K562 (cell line): ENCODE measurements around the gene NEMF. TPM values are rescaled to one million over a fixed set of nuclear protein-coding genes. Genes with fewer than 3 reads are reported as not detected.

Experiments used
- ATAC-seq: fragments of 200-7000 bp; cut with Tn5 transposase; 3 replicates; pipeline ENCODE4 v1.9.1; 2020; ENCODE audit warnings: moderate library complexity
- BruUV-seq: library from RNA; stranded (reverse); fragments of 400-500 nt; replicated peaks from 2 replicates; lab custom pipeline; 2021; lab: Mats Ljungman, UMichigan
- CTCF ChIA-PET: fragments of 300-600 bp; formaldehyde crosslinking; extraction: SDS; loops from one replicate; lab custom pipeline; 2021; ENCODE audit warnings: low intra/inter-chr PET ratio; lab: Yijun Ruan, JAX
- POLR2A ChIA-PET: fragments of 300-600, 350-650 bp; sonication (Branson Sonifier 250); formaldehyde crosslinking; extraction: SDS; loops from one replicate; lab custom pipeline; 2021; ENCODE audit warnings: antibody characterized with exemption, inconsistent platforms; lab: Yijun Ruan, JAX
- DNase-seq, 4 experiments: peaks; one replicate each; pipeline versions ENCODE4 v3.0.0 to v3.0.0-alpha.2; 2011 to 2018; ENCODE audit warnings: low spot score in 3 of 4, mixed read lengths in 3 of 4; ENCODE audit errors: extremely low read depth in 1 of 4
- FAIRE-seq: peaks from 2 replicates; lab custom pipeline; 2011; peaks lifted over from hg19 to GRCh38; lab: Jason Lieb, UNC
- H2AFZ ChIP-seq: 2 replicates; pipeline ENCODE4 v1.6.0; 2011; ENCODE audit warnings: low read depth, low read length, control low read depth, inconsistent platforms
- H3K27ac ChIP-seq: fragments of 200-600 bp; 3 replicates; pipeline ENCODE4 v1.8.0; 2011; ENCODE audit warnings: low read depth, mild to moderate bottlenecking, control low read depth, inconsistent platforms, low read length, moderate library complexity, mixed read lengths; ENCODE audit errors: extremely low read depth
- H3K27me3 ChIP-seq, 2 experiments: fragments of 300-600 bp in 1 of 2; 2 replicates in 1 of 2; 3 replicates in 1 of 2; pipeline versions ENCODE4 v1.6.0 to v1.8.0; 2011; ENCODE audit warnings: inconsistent platforms in 2 of 2, low read length in 2 of 2, mild to moderate bottlenecking in 1 of 2, mixed read lengths in 1 of 2, moderate library complexity in 1 of 2; ENCODE audit not compliant: control insufficient read depth in 2 of 2, insufficient read depth in 2 of 2
- H3K36me3 ChIP-seq: fragments of 300-600 bp; 3 replicates; pipeline ENCODE4 v1.8.0; 2011; ENCODE audit warnings: mild to moderate bottlenecking, low read length, inconsistent platforms; ENCODE audit not compliant: control insufficient read depth, insufficient read depth
- H3K4me1 ChIP-seq, 2 experiments: fragments of 200-600 bp in 1 of 2; replicated peaks in 1 of 2; 2 replicates in 1 of 2; 3 replicates in 1 of 2; pipeline versions ENCODE4 v1.5.1 to v1.8.0; 2011; ENCODE audit warnings: inconsistent platforms in 2 of 2, low read length in 2 of 2, mild to moderate bottlenecking in 1 of 2, mixed read lengths in 1 of 2, moderate library complexity in 1 of 2; ENCODE audit not compliant: control insufficient read depth in 2 of 2, insufficient read depth in 2 of 2
- H3K4me2 ChIP-seq: 2 replicates; pipeline ENCODE4 v1.6.1; 2011; ENCODE audit warnings: low read length, control low read depth, inconsistent platforms, mixed read lengths; ENCODE audit not compliant: insufficient read depth
- H3K4me3 ChIP-seq: fragments of 200-600 bp; sonication (generic), shearing (Covaris generic); 2 replicates; pipeline ENCODE4 v1.5.1; 2016; ENCODE audit warnings: control low read depth, inconsistent platforms
- H3K79me2 ChIP-seq: fragments of 200-600 bp; 3 replicates; pipeline ENCODE4 v1.8.0; 2011; ENCODE audit warnings: low read length, inconsistent platforms; ENCODE audit not compliant: control insufficient read depth, insufficient read depth
- H3K9ac ChIP-seq, 2 experiments: 2 replicates each; pipeline versions ENCODE4 v1.6.0 to v1.6.1; 2011; ENCODE audit warnings: low read depth in 2 of 2, low read length in 2 of 2, control low read depth in 1 of 2, inconsistent platforms in 1 of 2, mild to moderate bottlenecking in 1 of 2, mixed read lengths in 1 of 2; ENCODE audit not compliant: insufficient read depth in 1 of 2
- H3K9me1 ChIP-seq: one replicate; pipeline ENCODE4 v1.6.0; 2011; ENCODE audit warnings: inconsistent platforms, mild to moderate bottlenecking, low read length, moderate library complexity; ENCODE audit not compliant: control insufficient read depth, insufficient read depth
- H3K9me3 ChIP-seq: replicated peaks from 2 replicates; pipeline ENCODE4 v1.5.1; 2011; ENCODE audit warnings: low read depth, low read length, inconsistent platforms; ENCODE audit not compliant: control insufficient read depth, insufficient read depth
- H4K20me1 ChIP-seq: replicated peaks from 2 replicates; pipeline ENCODE4 v1.6.1; 2011; ENCODE audit warnings: low read length, inconsistent platforms, mixed read lengths; ENCODE audit not compliant: control insufficient read depth, insufficient read depth
- CREBBP ChIP-seq: IDR thresholded peaks from one replicate; pipeline ENCODE4 v1.6.1; 2012; ENCODE audit warnings: low read depth, mild to moderate bottlenecking, control low read depth, inconsistent platforms, low read length
- MYC ChIP-seq, 2 experiments: fragments of 250-450 bp in 1 of 2; sonication (Bioruptor Pico) in 1 of 2; IDR thresholded peaks; 2 replicates each; pipeline versions ENCODE4 v1.5.1 to v1.6.1; 2012 to 2021; ENCODE audit warnings: low read depth in 2 of 2, borderline replicate concordance in 1 of 2, improper control_type of control experiment in 1 of 2, low read length in 1 of 2, mild to moderate bottlenecking in 1 of 2, moderate library complexity in 1 of 2
- NONO ChIP-seq, 2 experiments: fragments of 200-400 bp in 1 of 2; fragments of 450-650 bp in 1 of 2; formaldehyde crosslinking in 1 of 2; IDR thresholded peaks; 2 replicates each; pipeline ENCODE4 v1.6.1; 2017; ENCODE audit warnings: low read depth in 2 of 2, mild to moderate bottlenecking in 2 of 2, moderate library complexity in 2 of 2, low read length in 1 of 2
- RBM25 ChIP-seq: fragments of 200-400 bp; formaldehyde crosslinking; IDR thresholded peaks from 2 replicates; pipeline ENCODE4 v1.6.1; 2018; ENCODE audit warnings: low read length, low read depth, moderate library complexity; ENCODE audit not compliant: severe bottlenecking
- ZNF232 ChIP-seq: sonication (generic); formaldehyde crosslinking; IDR thresholded peaks from 2 replicates; pipeline ENCODE4 v1.8.0; 2022; ENCODE audit warnings: mild to moderate bottlenecking, missing genetic modification reagents
- WGBS: fragments of 100-300 bp; shearing (Covaris generic); methylation state at CpG from one replicate; pipeline ENCODE4 v1.1.6; 2016; ENCODE audit warnings: low coverage, mixed read lengths; ENCODE audit not compliant: insufficient coverage; ENCODE audit errors: missing lambda C conversion rate; 5-methylcytosine and 5-hydroxymethylcytosine counted together
- in situ Hi-C: fragments of 300-500 bp; cut with MboI; formaldehyde crosslinking; loops from 4 replicates; pipeline ENCODE4 v1.15.0; 2018; ENCODE audit warnings: inconsistent platforms, mixed read lengths
- intact Hi-C: fragments of 100-400 bp; cut with micrococcal nuclease; formaldehyde crosslinking; loops from 2 replicates; pipeline ENCODE4 v1.14.2; 2022
- polyA plus RNA-seq, 8 experiments: library from polyadenylated mRNA; depleted of rRNA in 4 of 8; stranded (reverse) in 5 of 8; unstranded in 3 of 8; fragments of >200 nt; fragmentation: Nextera tagmentation in 2 of 8; fragmentation: Illumina TruSeq in 1 of 8; extraction: Ambion mirVana in 2 of 8; extraction: Trizol in 1 of 8; gene quantifications; 2 replicates each; pipeline versions ENCODE4 v1.2.1 to v1.2.3, GENCODE V29; 2011 to 2014; ENCODE audit warnings: inconsistent platforms in 1 of 8, missing spikeins in 1 of 8
- total RNA-seq, 7 experiments: library from RNA; depleted of rRNA in 6 of 7; stranded (reverse); fragments of >200 nt in 6 of 7; fragmentation: Illumina TruSeq in 2 of 7; extraction: Trizol in 2 of 7; gene quantifications; 2 replicates each; pipeline versions ENCODE4 v1.2.1 to v1.2.3, GENCODE V29; 2011 to 2021; ENCODE audit warnings: low replicate concordance in 1 of 7

The NEMF gene
- total and polyA plus RNA-seq, 9 of the 15 experiments (the other 6 are each of a cell fraction or from before 2014, with no cell fraction given): 38.8 to 94.4 (median 61.0) TPM

GRCh38 chr14:49792618-49793017 lies 60.0 kb downstream of the NEMF start:
- FAIRE-seq (no peak), DNase-seq (no peak), ATAC-seq (no peak)
- Histone ChIP-seq H3K27me3 (no peaks in the 10 kb centered on the region), H3K9me3 (no peaks in the 10 kb centered on the region), H3K4me3 (no peak overlapping the region), H3K79me2 (no peaks in the 10 kb centered on the region), H3K9ac (no peak overlapping the region), H3K4me1 (no peaks in the 10 kb centered on the region), H4K20me1 (no peaks in the 10 kb centered on the region), H2AFZ (no peak overlapping the region), H3K36me3 (peaks cover 86% of the 10 kb centered on the region), H3K9me1 (no peaks in the 10 kb centered on the region), H3K27ac (no peak overlapping the region), H3K4me2 (no peak overlapping the region)
- TF ChIP-seq MYC (IDR thresholded peaks at IDR 0.05; ENCODE audit: low read depth, low read length): no peak
- no peak for TF ChIP-seq MYC (CRISPR knock-in tag; IDR thresholded peaks at IDR 0.05; ENCODE audit: borderline replicate concordance, low read depth)
- TF ChIP-seq ZNF232 (CRISPR knock-in tag): no peak
- 0% methylated on average over 1 of the region's 1 CpG for WGBS
- ChIA-PET POLR2A (no interaction called here), CTCF (no interaction called here)
- BruUV-seq: no TSS peak
- in situ Hi-C loops: no loop called here
- intact Hi-C loops: no loop called here

GRCh38 chr14:49786315-49786714 lies 66.3 kb downstream of the NEMF start:
- no peaks in the 10 kb centered on the region for H3K9me3 ChIP-seq
- FAIRE-seq (no peak), ATAC-seq (no peak), DNase-seq (no peak)
- ChIA-PET POLR2A (no interaction called here), CTCF (no interaction called here)
- peaks cover 95% of the 10 kb centered on the region for H3K36me3 ChIP-seq
- no peaks in the 10 kb centered on the region for H3K4me1 ChIP-seq
- H3K4me2 ChIP-seq: no peak overlapping the region
- intact Hi-C loops: no loop called here
- no peak overlapping the region for H3K9ac ChIP-seq
- no peak overlapping the region for H2AFZ ChIP-seq
- in situ Hi-C loops: no loop called here
- H3K27me3 ChIP-seq: no peaks in the 10 kb centered on the region
- no peaks in the 10 kb centered on the region for H4K20me1 ChIP-seq
- H3K79me2 ChIP-seq: no peaks in the 10 kb centered on the region
- H3K4me3 ChIP-seq: no peak overlapping the region
- no peaks in the 10 kb centered on the region for H3K9me1 ChIP-seq
- WGBS: 100% methylated on average over 2 of the region's 2 CpGs
- TF ChIP-seq NONO (IDR thresholded peaks at IDR 0.05; ENCODE audit: low read depth in 2 of 2, low read length in 1 of 2) (no peak), CREBBP (no peak), RBM25 (peak; percentile 77)
- H3K27ac ChIP-seq: no peak overlapping the region
- no TSS peak for BruUV-seq
